Measurements from ENCODE around the gene GDPD4.

The GDPD4 gene

DNA sequence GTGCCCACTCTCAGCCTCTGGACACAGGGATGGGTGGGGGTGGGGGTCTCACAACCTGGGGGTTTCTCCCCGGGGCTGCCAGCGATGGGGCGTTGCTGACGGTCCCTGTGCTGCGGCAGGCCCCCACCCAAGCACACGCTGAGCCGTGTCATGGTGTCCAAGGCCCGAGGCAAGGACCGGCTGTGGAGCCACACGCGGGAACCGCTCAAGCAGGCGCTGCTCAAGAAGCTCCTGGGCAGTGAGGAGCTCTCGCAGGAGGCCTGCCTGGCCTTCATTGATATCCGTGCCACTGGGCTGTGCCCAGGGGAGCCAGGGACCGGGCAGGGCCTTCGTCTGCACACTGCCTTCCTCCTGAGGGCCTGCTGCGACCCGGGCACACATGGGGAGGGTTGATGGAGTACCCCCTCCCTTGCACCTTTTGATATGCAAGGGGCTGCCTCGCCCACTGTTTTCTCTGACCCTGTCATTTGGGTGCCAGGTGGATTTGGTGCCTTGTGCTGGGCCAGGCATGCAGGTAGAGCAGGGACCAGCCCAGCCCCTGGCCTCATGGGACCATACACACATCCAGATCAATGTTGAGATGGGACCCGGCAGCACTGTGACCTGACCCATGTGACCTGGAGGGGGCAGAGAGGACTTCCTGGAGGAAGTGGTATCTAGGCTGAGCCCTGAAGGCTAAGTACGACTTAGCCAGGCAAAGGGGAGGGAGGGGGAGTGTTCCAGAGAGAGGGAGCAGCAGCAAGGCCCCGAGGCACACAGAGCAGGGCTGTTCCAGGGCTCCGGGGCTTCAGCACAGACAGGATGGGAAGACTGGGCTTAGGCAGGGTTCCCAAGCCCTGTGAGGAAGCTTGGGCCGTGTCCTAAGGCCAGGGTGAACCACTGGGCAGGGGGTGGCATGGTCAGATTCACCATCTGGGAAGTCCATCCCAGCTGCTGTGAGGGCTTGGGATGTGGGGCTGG is 98.3 kb downstream of the GDPD4 start:
- no peak for DNase-seq

DNA sequence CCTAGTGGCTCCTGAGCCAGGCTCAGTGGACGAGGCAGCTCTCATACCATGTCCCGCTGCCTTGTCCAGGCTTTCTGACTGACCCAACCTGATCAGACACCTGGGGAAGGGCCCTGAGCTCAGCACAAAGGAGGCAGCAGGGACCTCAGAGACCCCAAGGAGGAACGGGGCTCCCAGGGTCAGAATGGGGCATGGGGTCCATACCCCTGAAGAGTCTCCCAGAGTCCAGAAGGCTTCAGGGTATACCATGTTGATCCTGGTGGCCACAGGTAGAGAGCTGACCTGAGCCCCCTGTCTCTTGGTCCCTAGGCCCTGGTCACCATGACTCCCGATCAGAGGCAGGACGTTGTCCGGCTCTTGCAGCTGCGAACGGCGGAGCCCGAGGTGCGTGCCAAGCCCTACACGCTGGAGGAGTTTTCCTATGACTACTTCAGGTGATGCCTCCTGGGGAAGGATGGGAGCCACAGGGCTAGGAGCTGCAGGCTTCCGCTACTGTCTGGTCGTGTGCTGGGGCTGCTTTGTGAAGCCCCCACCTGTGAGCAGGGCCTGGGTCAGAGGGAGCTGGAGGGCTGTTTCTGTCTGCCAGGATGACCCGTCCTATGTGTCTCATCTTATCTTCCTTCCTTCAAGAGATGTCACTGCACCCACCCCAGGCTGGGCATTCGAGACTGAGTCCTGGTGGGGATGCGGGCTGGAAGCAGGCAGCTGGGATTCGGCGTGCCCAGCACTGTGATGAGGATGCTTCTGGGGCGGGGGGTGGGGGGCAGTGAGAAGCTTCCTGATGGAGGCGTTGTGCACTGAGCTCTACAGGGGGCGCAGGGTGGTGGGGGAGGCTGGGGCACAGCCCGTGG is 99.3 kb downstream of the GDPD4 start:
- no peak for DNase-seq

DNA sequence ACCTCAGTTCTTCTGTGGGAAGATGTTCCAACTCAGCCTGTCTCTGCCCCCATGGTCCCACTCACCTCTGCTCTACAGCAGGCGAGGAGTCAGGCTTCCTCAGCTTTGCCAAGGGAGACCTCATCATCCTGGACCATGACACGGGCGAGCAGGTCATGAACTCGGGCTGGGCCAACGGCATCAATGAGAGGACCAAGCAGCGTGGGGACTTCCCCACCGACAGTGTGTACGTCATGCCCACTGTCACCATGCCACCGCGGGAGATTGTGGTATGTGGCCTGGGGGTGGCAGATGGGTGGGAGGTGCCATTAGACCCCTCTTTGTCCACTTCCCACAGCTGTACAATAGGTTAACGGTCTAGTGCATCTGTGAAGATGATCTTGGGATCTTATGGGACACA is 100.1 kb downstream of the GDPD4 start:
- DNase-seq, result no peak

DNA sequence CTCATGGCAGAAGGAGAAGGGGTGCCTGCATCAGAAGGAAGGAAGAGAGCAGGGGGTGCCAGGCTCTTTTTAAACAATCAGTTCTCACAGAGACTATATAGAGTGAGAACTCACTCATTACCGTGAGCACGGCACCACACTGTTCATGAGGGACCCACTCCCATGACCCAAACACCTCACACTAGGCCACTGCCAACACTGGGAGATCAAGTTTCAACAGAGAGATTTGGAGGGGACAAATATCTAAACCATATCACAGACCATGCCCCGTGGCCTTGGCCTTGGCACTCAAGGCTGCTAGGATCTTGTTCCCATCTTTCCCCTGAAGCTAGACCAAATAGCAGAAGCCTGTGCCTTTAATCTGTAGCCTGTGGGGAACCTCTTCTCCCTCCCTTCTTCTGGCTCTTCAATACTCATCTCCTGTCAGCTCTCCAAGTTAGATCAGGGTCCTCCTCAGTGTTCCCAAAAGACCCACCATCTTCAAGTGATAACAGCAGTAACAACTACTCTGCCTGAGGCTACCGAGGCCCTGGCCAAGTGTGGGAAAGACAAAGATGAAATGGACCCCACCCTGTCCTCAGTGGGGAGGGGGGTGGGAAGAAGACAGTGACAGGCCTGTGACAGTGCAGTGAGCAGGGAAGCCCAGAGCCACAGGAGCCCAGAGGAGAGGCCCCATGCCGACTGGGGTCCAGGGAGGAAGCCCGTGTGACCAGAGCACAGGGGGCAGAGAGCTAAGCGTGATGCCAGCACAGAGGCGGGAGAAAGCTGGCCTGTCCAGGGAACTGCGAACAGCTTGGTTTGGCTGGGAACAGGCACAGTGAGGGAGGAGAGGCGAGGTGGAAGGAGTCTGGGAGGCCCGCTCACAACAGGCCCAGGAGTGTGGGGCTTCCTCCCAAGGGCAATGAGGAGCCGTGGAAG is 100.9 kb downstream of the GDPD4 start:
- no peak for DNase-seq

DNA sequence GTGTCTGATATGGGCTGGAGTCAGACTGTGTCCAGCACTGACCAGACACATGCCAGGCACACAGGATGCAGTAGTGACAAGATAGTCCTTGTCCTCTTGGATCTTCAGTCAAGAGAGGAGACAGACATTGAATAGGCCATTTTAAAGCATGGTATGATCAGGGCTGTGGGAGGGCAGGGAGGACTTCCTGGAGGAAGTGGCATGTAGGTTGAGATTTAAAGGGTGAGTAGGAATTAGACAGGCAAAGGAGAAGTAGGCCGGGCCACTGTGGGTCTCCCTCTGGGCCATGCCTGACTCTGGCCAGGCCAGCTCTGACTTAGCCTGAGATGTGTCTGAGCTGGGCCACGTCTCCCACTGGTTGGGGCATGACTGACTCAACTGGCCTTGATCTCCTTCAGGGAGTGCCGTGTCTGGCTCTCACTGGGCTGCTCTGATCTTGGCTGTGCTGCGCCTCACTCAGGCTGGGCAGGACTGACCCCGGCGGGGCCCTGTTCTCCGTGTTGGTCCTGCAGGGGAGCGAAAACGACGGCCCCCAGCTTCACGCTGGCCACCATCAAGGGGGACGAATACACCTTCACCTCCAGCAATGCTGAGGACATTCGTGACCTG is 102.2 kb downstream of the GDPD4 start:
- no peak for DNase-seq

DNA sequence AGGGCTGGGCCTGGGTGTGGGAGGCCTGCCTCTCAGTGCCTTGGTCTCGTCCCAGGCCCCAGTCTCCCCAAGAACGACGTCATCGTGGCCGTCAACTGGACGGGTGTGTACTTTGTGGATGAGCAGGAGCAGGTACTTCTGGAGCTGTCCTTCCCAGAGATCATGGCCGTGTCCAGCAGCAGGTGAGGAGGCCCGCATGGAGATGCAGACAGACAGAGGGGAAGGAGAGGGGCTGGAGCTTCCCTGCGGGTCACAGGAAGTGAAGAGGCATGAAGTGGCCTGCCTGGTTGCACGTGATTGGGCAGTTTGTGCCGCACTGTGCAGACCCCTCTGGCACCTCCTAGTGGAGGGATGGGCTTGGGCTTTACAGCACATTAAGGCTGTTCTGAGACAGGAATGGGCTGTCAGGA is 103.0 kb downstream of the GDPD4 start:
- DNase-seq, result no peak

DNA sequence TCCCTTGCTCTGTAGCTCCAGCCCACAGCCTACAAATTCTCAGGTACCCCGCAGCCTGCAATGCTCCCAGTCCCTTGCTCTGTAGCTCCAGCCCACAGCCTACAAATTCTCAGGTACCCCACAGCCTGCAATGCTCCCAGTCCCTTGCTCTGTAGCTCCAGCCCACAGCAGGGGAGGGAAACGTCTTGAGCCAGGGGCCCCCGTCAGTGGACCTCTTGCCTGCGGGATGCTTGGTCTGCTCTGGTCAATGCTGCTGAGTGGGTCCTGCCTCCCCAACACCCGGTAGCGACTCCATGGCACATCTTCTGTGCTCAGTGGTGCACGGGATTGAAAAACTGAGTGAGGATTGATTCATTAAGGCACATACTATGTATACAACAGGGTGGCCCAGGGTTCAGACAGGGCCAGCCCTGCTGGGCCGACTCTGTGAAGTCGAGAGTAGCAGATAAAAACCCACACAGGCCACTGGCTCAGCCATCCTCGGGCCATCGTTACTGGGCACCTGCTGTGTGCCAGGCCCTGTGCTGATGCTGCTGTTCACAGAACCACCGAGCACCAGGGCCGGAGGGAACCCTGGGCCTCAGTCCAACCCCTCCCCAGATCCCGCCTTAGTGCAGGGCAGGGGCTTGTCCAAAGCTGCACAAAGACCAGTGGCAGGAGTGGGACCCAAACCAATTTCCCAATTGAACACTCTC is 103.7 kb downstream of the GDPD4 start:
- no peak for DNase-seq

DNA sequence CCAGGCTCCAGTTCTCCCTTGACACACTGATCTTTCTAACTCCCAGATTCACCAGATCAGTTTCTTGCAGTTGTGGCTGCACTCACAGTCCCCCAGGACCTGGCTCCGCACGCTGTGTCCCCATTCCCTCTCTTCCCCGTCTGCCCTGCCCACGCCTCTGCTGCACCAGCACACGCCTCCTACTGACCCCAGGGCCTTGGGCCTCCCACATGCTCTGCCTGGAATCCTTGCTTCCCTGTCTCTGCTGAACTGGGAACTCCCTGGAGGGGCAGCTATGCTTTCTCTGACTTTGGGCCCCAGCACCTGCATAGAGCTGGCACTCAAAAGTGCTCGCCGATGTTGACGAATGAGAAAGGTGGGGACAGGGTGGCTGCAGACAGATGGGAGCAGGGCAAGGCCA is 104.5 kb downstream of the GDPD4 start:
- DNase-seq, result no peak

DNA sequence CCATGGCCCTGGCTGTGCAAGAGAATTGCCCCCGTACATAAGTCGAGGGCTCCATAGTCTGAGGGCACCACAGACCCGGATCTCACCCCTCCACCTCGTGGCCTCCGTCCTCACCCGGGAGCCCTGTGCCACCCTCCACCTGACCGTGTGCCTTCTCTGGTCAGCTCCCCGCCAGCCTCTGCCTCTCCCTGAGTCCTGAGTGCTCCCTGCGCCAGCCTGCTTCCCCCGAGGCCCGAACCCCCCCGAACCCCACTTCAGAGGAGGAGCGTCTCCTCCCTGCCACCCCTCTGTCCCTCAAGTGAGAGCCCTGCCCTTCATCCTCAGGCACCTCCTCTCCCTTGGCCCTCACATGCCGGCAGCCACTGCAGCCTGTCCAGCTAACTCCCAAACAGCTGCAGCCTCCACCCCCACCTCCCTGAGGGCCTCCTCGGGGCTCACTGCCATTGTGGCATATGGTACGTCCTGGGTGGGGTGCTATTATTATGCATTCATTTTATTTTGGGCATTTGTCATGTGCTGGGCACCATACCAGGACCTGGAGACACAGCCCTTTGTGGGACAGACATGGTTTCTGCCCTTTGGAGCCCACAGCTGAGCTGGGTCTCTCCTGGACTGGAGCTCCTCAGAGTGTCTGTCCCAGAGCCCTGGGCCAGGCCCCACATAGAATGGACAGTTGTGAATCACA is 106.3 kb downstream of the GDPD4 start:
- DNase-seq, result peak; percentile 27

DNA sequence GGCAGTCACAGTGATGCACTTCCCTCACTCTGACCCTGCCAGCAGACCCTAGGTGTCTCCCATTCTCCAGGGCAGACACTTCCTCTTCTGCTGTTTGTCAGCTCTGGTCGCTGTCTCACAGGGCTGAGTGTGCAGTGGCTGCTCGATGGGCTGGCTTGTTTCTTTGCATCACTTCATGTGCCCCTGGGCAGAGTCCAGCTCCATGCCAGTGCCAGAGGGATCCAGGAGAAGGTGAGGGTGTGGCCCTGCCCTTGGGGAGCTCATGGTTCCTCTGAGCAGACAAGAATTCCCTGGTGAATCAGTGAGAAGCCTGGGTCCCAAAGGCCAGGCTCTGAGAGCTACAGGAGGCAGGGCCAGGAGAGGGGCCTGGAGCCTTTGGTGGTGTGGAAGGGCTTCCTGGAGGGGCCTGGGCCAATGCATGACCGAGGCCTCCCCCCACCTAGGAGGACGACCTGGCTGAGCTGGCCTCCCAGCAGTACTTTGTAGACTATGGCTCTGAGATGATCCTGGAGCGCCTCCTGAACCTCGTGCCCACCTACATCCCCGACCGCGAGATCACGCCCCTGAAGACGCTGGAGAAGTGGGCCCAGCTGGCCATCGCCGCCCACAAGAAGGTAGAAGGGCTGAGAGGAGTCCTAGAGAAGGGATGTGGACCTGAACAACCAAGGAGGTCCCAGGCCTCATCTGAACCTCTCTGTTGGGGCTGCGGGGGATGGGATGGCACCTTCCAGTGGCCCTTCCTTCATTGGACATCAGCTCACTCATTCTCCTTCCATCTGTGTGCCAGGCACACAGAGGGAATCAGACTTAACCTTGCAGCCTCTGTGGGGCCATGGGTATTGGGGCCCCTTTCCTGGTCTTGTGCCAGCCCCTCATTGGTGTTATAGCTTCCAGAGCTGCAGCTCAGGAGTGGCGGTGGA is 107.3 kb downstream of the GDPD4 start:
- DNase-seq, result no peak

DNA sequence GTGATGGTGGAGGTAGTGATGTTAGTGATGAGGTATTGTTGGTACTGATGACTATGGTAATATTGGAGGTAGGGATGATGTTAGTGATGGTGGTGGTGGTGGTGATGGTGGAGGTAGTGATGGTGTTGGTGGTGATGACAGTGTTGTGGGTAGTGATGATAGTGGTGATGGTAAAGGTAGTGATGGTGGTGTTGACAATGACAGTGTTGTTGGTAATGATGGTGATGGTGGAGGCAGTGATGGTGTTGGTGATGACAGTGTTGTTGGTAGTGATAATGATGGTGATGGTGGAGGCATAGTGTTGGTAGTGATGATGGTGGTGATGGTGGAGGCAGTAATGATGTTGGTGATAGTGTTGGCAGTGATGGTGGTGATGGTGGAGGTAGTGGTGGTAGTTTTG is 108.3 kb downstream of the GDPD4 start:
- DNase-seq, result no peak

DNA sequence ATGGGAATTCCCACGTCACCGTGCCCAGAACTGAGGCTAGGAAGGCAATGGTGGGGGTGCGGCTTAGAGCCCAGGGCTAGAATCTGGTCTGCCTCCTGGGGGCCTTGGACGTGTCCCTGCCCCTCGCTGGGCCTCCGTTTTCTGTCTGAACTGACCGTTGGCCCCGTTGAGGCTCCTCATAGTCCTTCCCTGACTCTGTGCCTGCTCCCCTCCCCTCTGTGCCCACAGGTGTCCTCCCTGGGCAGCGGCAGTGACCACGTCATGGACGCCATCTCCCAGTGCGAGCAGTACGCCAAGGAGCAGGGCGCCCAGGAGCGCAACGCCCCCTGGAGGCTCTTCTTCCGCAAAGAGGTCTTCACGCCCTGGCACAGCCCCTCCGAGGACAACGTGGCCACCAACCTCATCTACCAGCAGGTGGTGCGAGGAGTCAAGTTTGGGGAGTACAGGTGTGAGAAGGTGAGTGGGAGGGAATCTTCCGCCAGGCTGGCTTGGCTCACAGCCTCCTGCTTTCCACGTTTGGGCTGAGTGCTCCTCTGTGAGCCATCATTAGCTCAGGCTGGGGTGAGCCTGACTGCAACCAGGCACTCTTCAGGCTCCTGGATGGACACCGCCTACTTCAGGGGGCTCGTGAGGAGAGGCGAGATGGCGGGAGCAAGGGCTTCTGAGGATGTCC is 109.5 kb downstream of the GDPD4 start:
- no peak for DNase-seq

DNA sequence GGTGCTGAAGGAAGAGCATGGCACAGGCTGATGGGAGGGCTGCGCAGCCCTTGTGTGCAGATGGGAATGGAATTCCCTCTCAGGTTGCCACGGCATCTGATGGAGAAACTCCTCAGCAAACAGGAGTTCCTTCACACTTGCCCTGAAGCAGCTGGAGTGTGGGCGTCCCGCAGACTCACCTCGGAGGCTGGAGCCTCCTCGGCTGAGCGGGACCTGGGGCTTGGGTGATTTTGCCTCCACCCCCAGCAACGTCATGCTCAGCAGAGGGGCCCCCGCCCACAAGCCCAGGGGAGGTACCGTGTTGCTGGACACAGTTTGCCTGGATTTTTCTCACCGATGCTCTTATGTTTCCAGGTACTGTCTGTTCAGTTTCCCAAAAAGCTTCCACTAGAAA is 110.1 kb downstream of the GDPD4 start:
- DNase-seq, result no peak

DNA sequence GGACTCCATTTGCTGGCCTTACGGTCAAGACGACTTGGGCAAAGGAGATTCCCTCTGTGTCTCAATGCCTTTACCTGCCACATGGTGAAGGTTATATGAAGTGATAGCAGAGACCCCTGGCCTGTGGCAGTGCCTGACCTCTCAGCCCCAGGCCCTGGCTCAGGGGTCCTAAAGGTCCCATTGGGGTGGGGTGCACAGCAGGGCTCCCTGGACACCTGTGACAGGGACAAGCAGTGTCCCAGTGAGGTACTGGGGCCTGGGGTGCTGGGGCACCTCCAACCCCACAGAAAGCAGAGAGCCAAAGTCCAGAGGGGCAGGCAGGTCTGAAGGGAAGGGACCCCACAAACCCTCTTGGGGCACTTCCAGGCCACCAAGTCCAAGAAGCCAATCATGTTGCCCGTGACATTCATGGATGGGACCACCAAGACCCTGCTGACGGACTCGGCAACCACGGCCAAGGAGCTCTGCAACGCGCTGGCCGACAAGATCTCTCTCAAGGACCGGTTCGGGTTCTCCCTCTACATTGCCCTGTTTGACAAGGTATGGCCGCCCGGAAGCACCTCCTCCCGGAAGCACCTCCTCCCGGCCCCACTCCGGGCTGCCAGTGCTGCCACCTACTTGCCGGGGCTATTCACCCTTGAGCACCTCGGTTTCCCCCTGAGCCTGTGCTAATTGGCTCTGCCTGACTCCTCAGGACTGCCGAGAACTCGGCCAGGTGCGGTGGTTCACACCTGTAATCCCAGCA is 111.0 kb downstream of the GDPD4 start:
- DNase-seq, result no peak

DNA sequence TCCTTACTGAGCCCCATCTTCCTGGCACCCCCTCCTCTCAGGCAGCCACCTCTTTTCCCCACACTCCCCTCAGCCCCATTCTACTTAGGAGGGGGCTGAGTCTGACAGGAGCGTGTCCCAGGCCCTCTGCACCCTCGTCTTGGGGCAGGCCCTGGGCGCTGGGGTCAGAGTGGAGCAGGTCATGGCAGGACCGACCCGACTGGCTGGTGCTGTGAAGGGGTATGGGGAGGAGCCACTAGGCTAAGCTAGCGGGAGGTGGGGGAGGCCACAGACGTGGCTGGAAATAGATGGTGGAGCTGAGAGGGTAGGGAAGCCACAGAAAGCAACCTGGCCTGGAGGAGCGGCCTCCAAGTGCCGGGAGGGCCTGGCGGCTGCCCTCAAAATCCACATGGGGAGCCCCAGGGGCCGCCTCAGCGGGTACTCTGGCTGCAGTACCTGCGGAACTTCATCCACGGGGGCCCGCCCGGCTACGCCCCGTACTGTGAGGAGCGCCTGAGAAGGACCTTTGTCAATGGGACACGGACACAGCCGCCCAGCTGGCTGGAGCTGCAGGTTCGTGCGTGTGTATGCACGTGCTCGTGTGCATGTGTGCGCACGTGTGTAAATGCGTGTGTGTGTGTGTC is 111.8 kb downstream of the GDPD4 start:
- DNase-seq, result no peak

DNA sequence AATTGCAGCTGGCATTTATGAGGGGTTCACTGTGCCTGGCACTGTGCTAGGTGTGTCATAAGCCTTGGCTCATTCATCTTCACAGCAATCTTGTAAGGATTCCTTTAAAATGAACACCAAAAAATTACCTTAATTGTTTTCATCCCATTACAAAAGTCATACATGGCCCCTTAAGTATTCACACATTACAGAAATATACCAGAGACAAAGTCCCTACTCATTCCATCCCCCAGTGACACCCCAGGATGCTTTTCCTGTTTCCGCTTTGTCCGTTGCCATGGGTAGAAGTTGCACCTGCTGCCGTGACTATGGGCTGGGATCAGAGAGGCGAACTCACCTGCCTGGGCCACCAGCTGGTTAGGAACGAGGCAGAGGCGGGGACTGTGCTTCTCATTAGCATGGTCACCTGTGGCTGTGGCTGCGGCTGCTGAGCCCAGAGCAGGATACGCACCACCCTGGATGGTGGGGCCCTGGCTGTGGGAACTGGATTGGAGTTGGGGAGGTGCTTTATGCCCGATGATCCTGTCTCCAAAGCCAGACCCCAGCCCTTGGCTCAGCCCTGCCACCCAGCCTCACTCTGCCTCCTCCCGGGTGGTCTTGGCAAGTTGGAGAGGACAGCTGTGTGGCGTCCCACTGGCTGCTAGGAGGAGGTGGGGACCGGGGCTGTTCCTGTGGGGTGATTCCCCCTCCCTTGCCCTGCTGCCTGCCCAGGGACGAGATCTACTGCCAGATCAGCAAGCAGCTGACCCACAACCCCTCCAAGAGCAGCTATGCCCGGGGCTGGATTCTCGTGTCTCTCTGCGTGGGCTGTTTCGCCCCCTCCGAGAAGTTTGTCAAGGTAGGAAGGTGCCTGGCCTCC is 112.6 kb downstream of the GDPD4 start:
- no peak for DNase-seq
